Gastrocnemius medialis (tissue), 4 donors: Measurements from ENCODE around the gene SH3GL1.

Experiments
- POLR2A ChIP-seq, 2 donors: fragments of 450-650 bp; IDR thresholded peaks; one replicate each; pipeline ENCODE4 v1.6.1; 2017; ENCODE audit warnings: antibody characterized with exemption in 2 of 2, mild to moderate bottlenecking in 2 of 2, moderate library complexity in 2 of 2
- TF ChIP-seq, protein P1 (sequence below), 5 experiments: fragments of 450-650 bp in 3 of 5; fragments of 200-600 bp in 2 of 5; sonication (generic) in 2 of 5; IDR thresholded peaks in 4 of 5; conservative IDR thresholded peaks in 1 of 5; 1 replicate in 4 of 5; 2 replicates in 1 of 5; pipeline ENCODE4 v1.5.1; 2016 to 2019; ENCODE audit warnings: antibody characterized with exemption in 5 of 5, mild to moderate bottlenecking in 3 of 5, moderate library complexity in 3 of 5

DNA sequence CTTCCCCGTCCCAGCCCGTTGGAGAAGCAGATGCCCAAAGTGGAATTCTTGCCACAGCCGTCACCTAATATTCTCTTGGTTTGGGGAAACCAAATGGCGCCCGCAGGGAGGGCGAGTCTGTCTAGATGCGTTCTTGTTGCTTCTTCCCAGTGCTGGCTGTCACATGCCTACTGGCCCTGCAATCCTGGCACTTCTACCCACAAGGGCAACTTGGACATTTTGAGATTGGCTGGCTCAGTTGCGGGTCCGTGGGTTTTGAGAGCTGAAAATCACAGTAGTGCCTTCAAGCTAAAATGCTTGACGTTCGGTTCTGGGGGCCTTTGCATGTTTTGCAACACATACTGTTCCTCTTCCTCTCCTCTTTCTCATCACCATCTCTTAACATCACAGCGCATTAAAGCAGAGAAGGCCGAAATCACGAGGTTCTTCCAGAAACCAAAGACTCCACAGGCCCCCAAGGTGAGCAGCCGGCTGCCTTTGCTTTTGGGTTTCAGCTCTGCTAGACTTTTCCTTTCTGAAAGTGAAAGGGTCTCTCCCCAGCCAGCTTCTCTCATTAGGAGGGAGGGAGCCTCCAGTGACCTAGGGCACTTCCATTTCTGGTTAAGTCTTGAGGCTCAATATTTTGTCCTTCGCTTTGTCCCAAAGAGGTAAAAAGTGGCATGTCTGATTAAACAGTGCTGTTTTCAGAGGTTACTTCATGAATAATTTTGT lies 23.2 kb upstream of the SH3GL1 start:
- TF ChIP-seq, protein P1, sequence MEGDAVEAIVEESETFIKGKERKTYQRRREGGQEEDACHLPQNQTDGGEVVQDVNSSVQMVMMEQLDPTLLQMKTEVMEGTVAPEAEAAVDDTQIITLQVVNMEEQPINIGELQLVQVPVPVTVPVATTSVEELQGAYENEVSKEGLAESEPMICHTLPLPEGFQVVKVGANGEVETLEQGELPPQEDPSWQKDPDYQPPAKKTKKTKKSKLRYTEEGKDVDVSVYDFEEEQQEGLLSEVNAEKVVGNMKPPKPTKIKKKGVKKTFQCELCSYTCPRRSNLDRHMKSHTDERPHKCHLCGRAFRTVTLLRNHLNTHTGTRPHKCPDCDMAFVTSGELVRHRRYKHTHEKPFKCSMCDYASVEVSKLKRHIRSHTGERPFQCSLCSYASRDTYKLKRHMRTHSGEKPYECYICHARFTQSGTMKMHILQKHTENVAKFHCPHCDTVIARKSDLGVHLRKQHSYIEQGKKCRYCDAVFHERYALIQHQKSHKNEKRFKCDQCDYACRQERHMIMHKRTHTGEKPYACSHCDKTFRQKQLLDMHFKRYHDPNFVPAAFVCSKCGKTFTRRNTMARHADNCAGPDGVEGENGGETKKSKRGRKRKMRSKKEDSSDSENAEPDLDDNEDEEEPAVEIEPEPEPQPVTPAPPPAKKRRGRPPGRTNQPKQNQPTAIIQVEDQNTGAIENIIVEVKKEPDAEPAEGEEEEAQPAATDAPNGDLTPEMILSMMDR (IDR thresholded peaks at IDR 0.05 in 4 of 5, conservative IDR thresholded peaks at IDR 0.05 in 1 of 5) = no peak
- TF ChIP-seq POLR2A (IDR thresholded peaks at IDR 0.05) = no peak
